GM18498 (cell line): ENCODE measurements around the gene EIF3I.

Source experiments
- ATAC-seq: cut with Tn5 transposase; IDR thresholded peaks from one replicate; pipeline ENCODE4 v1.9.1; 2021; ENCODE audit warnings: mild to moderate bottlenecking, moderate library complexity; ENCODE audit not compliant: unreplicated experiment

The EIF3I gene

DNA sequence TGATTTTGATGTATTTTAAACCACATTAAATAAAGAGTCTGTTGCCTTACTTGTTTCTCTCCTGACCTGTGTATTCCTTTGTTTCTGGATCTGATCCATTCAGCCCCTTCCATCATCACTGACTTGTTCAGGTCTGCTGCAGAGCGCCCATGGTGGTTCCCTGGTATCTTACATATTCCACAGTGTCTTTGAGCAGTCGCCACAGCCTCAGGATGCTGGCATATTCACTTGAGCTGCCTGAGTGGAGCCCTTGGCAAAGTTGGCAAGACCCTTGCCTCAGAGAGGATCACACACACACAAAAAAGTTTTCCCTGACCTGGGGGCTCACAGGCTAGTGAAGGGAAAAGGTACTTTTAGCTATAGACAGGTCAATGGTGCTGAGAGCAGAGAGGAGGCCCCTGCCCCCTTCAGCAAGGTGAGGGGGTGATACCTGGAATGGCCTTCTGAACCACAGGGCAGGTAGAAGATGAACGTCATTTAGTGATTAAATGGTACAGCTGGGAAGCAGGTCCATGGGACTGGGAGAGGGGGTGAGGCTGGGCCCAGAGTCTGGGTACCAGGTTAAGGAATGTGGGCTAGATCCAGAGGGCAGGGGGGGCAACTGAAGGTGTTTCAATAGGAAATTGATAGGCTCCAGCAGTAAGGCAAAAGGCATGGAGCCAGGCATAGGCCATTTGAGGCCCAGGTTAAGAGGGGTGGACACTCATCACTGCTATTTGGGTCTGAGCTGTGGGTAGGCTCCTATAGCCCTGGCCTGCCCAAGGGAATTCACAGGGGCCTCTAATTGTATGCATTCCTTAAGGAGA lies 23.8 kb upstream of the EIF3I start:
- no peak for ATAC-seq

DNA sequence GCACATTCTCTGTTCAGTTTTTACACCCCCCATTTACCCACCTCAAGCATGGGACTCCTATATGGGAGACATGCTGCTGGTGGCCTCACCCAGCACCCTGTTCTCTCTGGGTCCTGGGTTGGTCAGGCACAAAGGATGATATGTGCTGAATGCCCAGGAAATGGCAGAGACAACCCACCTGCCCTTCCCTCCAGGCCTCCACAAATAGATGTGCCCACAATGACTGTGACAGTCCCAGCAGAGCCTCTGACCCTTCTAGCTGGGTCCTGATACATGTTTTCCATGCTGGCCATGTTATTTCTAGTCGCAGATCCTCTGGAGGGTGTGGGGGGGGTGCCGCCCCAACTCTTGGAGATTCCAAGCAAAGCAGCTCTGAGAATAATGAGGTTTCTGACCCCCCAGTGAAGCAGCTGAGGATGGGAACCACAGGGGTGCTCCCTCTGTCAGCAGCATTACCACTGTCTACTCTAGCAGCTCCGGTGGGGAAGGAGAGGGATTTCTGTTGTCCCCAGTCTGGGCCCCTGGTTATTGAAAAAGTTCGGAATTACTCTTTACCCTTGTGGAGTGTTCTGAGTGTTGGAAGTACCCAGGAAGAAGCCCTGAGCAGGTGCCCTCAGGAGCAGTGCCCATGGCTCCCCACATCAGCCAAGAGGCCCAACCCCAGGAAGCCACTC lies 23.0 kb upstream of the EIF3I start:
- ATAC-seq: no peak

GRCh38 chr1:32199717-32200072 lies 22.5 kb upstream of the EIF3I start:
- no peak for ATAC-seq

DNA sequence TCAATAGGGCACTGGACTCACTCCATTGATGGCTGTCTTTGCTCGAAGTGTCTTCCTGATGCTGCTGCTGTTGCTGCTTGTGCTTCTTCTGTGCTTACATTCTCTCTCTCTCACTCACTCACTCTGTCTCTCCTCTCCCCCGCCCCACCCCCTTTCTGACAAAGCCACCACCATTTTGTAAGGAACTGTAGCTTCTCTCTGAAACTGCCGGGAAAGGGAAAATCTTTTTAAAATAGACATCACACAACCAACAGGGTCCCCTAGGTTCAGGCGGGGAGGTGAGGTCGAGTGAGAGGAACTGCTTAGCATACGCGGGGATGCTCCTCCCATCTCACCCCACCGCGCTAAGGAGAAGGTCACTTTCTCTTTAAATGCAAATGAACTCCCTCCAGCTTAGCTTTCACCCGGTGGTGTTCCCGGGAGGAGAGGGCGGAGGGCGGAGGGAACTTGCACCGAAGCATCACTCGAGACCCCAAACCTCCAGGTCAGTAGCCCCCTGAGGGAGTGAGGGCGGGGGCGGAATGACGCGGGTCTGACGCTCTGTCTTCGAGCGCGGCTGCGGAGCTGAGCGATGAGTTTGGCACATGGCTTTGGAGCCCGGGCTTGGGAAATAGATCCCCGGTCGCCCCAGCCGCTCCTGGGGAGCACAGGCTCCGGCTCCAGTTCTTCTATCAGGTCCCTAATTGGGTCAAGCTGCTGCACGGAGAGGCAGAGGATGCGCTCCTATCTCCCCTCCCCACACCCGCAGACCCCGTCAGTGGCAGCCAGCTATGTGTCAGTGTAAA lies 21.8 kb upstream of the EIF3I start, which contains the start of gene CCDC28B:
Gene CCDC28B, plus strand, starts transcription at position 370 of the 785 bp plus-strand sequence. CDS start 1,341 bp downstream, outside the sequence.
- peak; percentile 37 for ATAC-seq

DNA sequence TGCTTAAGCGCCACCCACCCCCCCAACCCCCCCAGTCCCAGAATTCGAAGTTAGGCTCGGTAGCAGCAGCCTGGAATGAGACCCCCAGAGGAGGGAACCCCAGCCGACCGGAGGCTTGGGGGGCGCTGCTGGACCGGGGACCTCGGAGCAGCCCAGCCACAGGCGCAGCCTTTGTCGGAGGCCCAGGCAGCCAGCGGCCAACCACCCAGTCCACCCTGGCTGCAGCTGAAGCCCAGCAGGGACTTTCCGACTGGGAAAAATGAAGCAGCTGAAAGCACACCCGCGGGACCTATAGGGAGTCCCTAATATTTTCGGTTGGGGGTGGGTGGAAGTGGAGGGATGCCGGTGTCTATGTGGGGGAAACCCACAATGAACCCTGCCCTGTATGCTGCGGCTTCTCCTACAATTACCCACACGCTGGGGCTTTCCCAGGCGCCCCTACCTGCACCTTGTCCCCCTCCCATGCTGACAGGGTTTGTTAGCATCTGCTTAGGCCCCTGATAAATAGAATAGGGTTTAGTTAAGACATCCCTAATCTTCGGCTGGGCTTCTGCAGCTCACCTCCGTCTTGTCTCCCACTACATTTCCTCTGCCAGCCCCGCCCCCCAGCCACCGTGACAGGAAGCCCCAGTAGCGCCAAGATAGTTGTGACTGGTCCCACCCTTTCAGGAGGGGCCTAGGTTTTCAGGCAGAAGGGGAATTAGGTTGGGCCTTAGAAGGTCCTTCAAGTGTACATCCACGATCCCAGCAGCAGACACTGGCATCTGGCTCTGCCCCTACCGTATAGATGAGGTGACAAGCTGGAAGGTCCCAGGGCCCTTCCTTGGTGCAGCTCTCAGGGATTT lies 21.0 kb upstream of the EIF3I start:
- ATAC-seq: no peak

DNA sequence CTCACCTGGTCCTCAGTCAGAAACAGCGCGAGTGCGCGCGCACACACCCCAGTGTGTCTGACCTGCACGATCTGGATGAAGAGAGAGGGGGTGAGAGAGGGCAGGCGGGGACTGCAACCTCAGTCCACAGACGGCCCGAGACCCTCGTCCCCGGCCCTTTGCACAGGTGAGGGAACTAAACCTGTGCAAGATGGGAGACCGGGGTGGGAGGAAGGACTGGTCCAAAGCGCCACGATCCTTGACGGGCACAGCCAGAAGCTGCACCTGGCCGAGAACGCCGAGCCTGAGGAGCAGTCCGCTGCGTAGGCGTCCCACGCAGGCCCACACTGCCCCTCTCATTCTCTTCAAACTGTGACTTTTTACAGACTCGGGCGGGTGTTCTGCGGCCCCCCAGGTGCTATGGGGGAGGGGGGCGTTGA lies 17.3 kb upstream of the EIF3I start:
- ATAC-seq: no peak

- ATAC-seq: peak; percentile 61
These were observed 16.5 kb upstream of the EIF3I start, which contains the start of gene IQCC for GRCh38 chr1:32205401-32206370. TSS of gene IQCC (plus strand) at chr1:32205671. CDS start at chr1:32205682, 11 bp downstream.

- ATAC-seq: no peak
These were observed 13.7 kb upstream of the EIF3I start for GRCh38 chr1:32208469-32208868.

DNA sequence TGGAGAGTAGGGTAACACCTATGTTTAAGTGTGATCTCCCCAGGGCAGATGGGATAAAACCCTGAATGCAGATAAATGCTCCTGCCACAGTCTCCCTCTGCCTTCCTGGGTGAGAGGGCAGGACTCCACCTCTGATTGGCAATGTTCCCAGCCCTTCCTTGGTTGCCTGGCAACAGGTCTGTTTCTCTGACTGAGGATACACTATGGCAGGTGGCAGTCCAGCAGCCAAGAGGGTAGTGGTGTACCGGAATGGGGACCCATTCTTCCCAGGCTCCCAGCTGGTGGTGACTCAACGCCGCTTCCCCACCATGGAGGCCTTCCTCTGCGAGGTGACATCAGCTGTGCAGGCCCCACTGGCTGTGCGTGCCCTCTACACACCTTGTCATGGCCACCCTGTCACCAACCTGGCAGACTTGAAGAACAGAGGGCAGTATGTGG lies 13.3 kb upstream of the EIF3I start, which contains the start of gene DCDC2B:
Gene DCDC2B, plus strand, starts transcription at position 199 of the 438 bp plus-strand sequence. Its CDS starts 5 bp downstream, at position 204.
- ATAC-seq: no peak

GRCh38 chr1:32215629-32216480 lies 6.4 kb upstream of the EIF3I start:
- ATAC-seq: peak; percentile 43

GRCh38 chr1:32216566-32216965 lies 5.6 kb upstream of the EIF3I start:
- ATAC-seq: no peak

DNA sequence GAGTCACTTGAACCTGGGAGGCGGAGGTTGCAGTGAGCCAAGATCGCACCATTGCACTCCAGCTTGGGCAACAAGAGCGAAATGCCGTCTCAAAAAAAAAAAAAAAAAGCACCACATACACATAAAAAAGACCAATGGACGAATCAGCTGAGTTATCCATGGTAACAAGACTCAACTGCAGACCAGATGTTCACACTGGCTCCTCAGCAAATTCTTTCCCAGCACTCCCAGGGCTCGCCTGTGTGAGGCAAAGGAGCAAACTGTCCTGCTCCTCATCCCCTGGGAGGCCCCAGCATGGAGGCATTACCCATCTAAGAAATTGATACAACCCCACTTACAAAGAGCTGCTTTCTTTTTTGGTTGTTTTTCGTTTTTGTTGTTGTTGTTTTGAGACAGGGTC lies 3.2 kb upstream of the EIF3I start:
- no peak for ATAC-seq

- no peak for ATAC-seq
These were observed 1.2 kb upstream of the EIF3I start for GRCh38 chr1:32220746-32221580.

DNA sequence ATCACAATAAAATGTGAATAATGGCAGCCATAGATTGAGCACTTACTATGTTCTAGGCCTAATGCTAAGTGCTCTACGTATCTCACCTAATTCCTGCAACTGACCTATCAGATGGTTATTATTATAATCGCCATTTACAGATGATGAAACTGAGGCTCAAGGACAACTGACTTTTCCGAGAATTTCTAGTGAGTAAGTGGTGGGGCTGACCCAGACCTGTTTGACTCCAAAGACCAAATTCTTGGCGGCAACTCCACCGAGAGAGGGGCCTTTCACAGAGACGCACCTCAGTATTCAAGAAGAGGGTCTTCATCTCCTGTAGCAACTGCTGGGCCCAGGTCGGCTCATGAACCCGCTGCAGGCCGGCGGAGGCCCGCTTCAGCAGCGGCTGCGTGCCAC lies 627 bp upstream of the EIF3I start:
- ATAC-seq: no peak

DNA sequence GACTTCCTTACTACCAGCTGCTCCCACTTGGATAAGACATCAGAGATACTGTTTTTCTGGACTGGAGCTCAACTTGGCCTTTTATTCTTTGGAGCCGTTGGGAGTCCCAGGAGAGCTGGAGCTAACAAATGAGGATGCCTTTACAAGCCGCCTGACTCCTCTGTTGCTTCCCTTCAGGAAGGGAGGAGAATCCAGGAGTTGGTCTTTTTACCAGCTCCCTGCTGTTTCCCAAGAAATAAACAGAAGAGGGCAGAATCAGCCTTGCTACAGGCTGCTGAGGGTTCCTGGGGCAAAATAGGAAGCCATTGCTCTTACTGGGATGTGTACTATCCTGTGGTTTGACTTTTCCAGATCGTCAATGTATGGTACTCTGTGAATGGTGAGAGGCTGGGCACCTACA lies 1.5 kb downstream of the EIF3I start:
- no peak for ATAC-seq

DNA sequence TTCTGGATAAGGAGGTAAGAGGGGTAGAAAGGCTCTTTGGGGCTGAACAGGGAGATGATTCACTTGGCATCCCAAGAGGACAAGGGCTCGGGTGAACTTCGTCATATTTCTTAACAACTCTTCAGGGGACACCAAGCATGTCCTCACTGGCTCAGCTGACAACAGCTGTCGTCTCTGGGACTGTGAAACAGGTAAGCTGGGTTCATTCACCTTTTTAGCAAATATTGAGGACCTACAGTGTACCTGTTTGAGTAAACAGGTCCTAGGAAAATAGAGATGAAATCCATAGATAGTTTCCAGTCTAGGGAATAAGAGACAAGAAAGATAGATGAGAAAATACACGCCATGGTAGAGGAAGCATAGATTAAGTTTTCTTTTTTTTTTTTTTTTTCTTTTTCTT lies 2.1 kb downstream of the EIF3I start:
- no peak for ATAC-seq

GRCh38 chr1:32228771-32229170 lies 6.6 kb downstream of the EIF3I start:
- ATAC-seq: no peak
